HL-60 (cell line): ENCODE measurements around the gene TPPP2.

ENCODE experiments used
- CTCF ChIP-seq: IDR thresholded peaks from one replicate; pipeline ENCODE4 v1.5.1; 2011; ENCODE audit warnings: low read length, control low read depth, inconsistent platforms; ENCODE audit not compliant: insufficient read depth
- GABPA ChIP-seq: IDR thresholded peaks from 2 replicates; pipeline ENCODE4 v1.6.1; 2012; ENCODE audit warnings: low read depth
- POLR2AphosphoS5 ChIP-seq: IDR thresholded peaks from 2 replicates; pipeline ENCODE4 v1.6.1; 2012; ENCODE audit warnings: low read depth
- REST ChIP-seq: IDR thresholded peaks from 2 replicates; pipeline ENCODE4 v1.6.1; 2012; ENCODE audit warnings: low read depth; ENCODE audit not compliant: insufficient replicate concordance

GRCh38 chr14:21026274-21026987 is 3.6 kb upstream of the TPPP2 start:
- TF ChIP-seq POLR2AphosphoS5 (no peak), CTCF (no peak), GABPA (no peak), REST (no peak)
